ENCODE measurements around the gene ANGPTL4.

DNA sequence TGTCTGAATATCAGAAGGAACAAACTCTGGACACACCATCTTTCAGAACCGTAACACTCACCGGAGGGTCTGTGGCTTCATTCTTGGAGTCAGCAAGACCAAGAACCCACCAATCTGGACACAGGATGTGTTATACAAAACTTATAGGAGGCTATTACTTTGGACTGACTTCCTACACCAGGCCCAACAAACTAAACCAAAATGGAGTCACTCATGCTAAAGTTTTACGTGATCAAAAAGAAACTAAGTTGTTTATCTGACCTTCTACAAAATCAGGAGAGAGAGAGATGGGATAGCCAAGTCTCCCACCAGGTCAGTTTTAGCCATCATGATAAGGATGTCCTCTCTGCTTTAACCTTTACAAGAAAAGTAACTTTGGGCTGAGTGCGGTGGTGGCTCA, 23.0 kb downstream of the ANGPTL4 start:
- no peak for TF ChIP-seq CTCF (IDR thresholded peaks at IDR 0.05)
- TF ChIP-seq EP300 (IDR thresholded peaks at IDR 0.05) = no peak
- no peak for TF ChIP-seq POLR2AphosphoS5 (IDR thresholded peaks at IDR 0.05)

Measured in gastroesophageal sphincter (tissue), 3 donors.